IMR-90 (cell line): ENCODE results near the gene ANP32B. TPM values are rescaled to one million over a fixed set of nuclear protein-coding genes. Genes with fewer than 3 reads are reported as not detected.
A peak's percentile ranks its signal among the peaks of the same experiment; 100 is the strongest.

Experiments
- ATAC-seq: fragments of 200-7000 bp; cut with Tn5 transposase; 2 replicates; pipeline ENCODE4 v1.9.1; 2020; ENCODE audit warnings: low read depth, mild to moderate bottlenecking, moderate library complexity
- BruUV-seq: library from RNA; stranded (reverse); fragments of 400-500 nt; replicated peaks from 2 replicates; lab custom pipeline; 2021; lab: Mats Ljungman, UMichigan
- CTCF ChIA-PET: fragments of 300-600 bp; formaldehyde crosslinking; extraction: SDS; loops from one replicate; lab custom pipeline; 2021; ENCODE audit warnings: antibody characterized with exemption; lab: Yijun Ruan, JAX
- POLR2A ChIA-PET: fragments of 300-600 bp; sonication (Branson Sonifier 250); formaldehyde crosslinking; loops from one replicate; lab custom pipeline; 2022; ENCODE audit warnings: antibody characterized with exemption; ENCODE audit not compliant: unreplicated experiment; lab: Charles Lee
- DNase-seq: peaks from one replicate; pipeline ENCODE4 v3.0.0; 2013
- H2AFZ ChIP-seq: replicated peaks from 2 replicates; pipeline ENCODE3; 2013; ENCODE audit warnings: low read length, mild to moderate bottlenecking; ENCODE audit not compliant: poor library complexity
- H2AK5ac ChIP-seq: 2 replicates; pipeline ENCODE4 v1.6.1; 2013; ENCODE audit warnings: low read depth, low read length, inconsistent platforms
- H2AK9ac ChIP-seq: replicated peaks from 2 replicates; pipeline ENCODE3; 2013; ENCODE audit warnings: mild to moderate bottlenecking, low read depth, low read length, moderate library complexity; ENCODE audit not compliant: poor library complexity
- H2BK120ac ChIP-seq: 2 replicates; pipeline ENCODE4 v1.6.1; 2013; ENCODE audit warnings: low read depth, low read length, inconsistent platforms
- H2BK15ac ChIP-seq: 3 replicates; pipeline ENCODE4 v1.6.1; 2013; ENCODE audit warnings: low read depth, low read length, inconsistent platforms
- H2BK20ac ChIP-seq: 2 replicates; pipeline ENCODE4 v1.6.1; 2013; ENCODE audit warnings: low read depth, mild to moderate bottlenecking, inconsistent platforms, low read length, moderate library complexity
- H2BK5ac ChIP-seq: 2 replicates; pipeline ENCODE4 v1.6.1; 2013; ENCODE audit warnings: mild to moderate bottlenecking, low read depth, low read length, inconsistent platforms; ENCODE audit not compliant: poor library complexity, severe bottlenecking
- H3K14ac ChIP-seq: replicated peaks from 2 replicates; pipeline ENCODE4 v1.6.1; 2013; ENCODE audit warnings: low read depth, low read length, inconsistent platforms
- H3K18ac ChIP-seq: 2 replicates; pipeline ENCODE4 v1.6.1; 2013; ENCODE audit warnings: low read depth, low read length, control low read depth
- H3K23ac ChIP-seq: 2 replicates; pipeline ENCODE4 v1.6.1; 2013; ENCODE audit warnings: low read depth, low read length, inconsistent platforms
- H3K27ac ChIP-seq: 2 replicates; pipeline ENCODE4 v1.5.1; 2013; ENCODE audit warnings: mild to moderate bottlenecking, control low read depth, low read length; ENCODE audit not compliant: insufficient read depth
- H3K27me3 ChIP-seq: 2 replicates; pipeline ENCODE4 v1.6.1; 2013; ENCODE audit warnings: low read length; ENCODE audit not compliant: control insufficient read depth, insufficient read depth
- H3K36me3 ChIP-seq: 2 replicates; pipeline ENCODE4 v1.6.1; 2013; ENCODE audit warnings: low read length, mixed read lengths; ENCODE audit not compliant: control insufficient read depth, insufficient read depth
- H3K4ac ChIP-seq: 2 replicates; pipeline ENCODE4 v1.6.1; 2013; ENCODE audit warnings: low read depth, low read length, inconsistent platforms
- H3K4me1 ChIP-seq: 2 replicates; pipeline ENCODE4 v1.6.1; 2013; ENCODE audit warnings: low read length, mixed read lengths; ENCODE audit not compliant: control insufficient read depth, insufficient read depth
- H3K4me2 ChIP-seq: 2 replicates; pipeline ENCODE4 v1.6.1; 2013; ENCODE audit warnings: low read depth, mild to moderate bottlenecking, control low read depth, low read length, moderate library complexity
- H3K4me3 ChIP-seq: 2 replicates; pipeline ENCODE4 v1.5.1; 2013; ENCODE audit warnings: low read depth, mild to moderate bottlenecking, control low read depth, low read length, moderate library complexity; ENCODE audit not compliant: insufficient read depth
- H3K56ac ChIP-seq: 2 replicates; pipeline ENCODE4 v1.6.1; 2013; ENCODE audit warnings: low read length, inconsistent platforms; ENCODE audit not compliant: insufficient read depth; ENCODE audit errors: extremely low read depth
- H3K79me1 ChIP-seq, 2 experiments: 2 replicates each; pipeline ENCODE4 v1.6.1; 2013; ENCODE audit warnings: low read length in 2 of 2, inconsistent platforms in 1 of 2, low read depth in 1 of 2
- H3K9ac ChIP-seq: 2 replicates; pipeline ENCODE4 v1.6.1; 2013; ENCODE audit warnings: low read depth, low read length, control low read depth
- H3K9me1 ChIP-seq: 2 replicates; pipeline ENCODE4 v1.6.1; 2013; ENCODE audit warnings: low read length, inconsistent platforms; ENCODE audit not compliant: insufficient read depth
- H3K9me3 ChIP-seq: 2 replicates; pipeline ENCODE4 v1.6.1; 2013; ENCODE audit warnings: low read length; ENCODE audit not compliant: control insufficient read depth, insufficient read depth
- H4K20me1 ChIP-seq: 2 replicates; pipeline ENCODE4 v1.6.1; 2013; ENCODE audit warnings: low read length, inconsistent platforms; ENCODE audit not compliant: insufficient read depth
- H4K5ac ChIP-seq: 2 replicates; pipeline ENCODE4 v1.6.1; 2013; ENCODE audit warnings: mild to moderate bottlenecking, low read depth, low read length, control low read depth
- H4K8ac ChIP-seq, 2 experiments: 2 replicates each; pipeline ENCODE4 v1.6.1; 2013; ENCODE audit warnings: low read depth in 2 of 2, low read length in 2 of 2, control low read depth in 1 of 2, inconsistent platforms in 1 of 2
- H4K91ac ChIP-seq: 2 replicates; pipeline ENCODE4 v1.6.1; 2013; ENCODE audit warnings: low read depth, low read length, inconsistent platforms; ENCODE audit not compliant: insufficient read depth
- MXI1 ChIP-seq: IDR thresholded peaks from 2 replicates; pipeline ENCODE4 v1.6.1; 2012; ENCODE audit warnings: low read depth, mild to moderate bottlenecking, low read length, moderate library complexity, borderline replicate concordance
- RFX5 ChIP-seq: IDR thresholded peaks from 2 replicates; pipeline ENCODE4 v1.8.0; 2012; ENCODE audit warnings: low read depth, mild to moderate bottlenecking, low read length, moderate library complexity
- WGBS, 2 experiments: methylation state at CpG; one replicate each; pipeline versions ENCODE4 v1.1.5 to v1.1.7; 2013; ENCODE audit warnings: missing lambda C conversion rate in 2 of 2; ENCODE audit not compliant: insufficient read length in 1 of 2; ENCODE audit errors: extremely low coverage in 2 of 2; 5-methylcytosine and 5-hydroxymethylcytosine counted together
- dilution Hi-C: fragments of 300-500 bp; cut with HindIII; formaldehyde crosslinking; loops from one replicate; pipeline ENCODE4 v1.14.3; 2018; ENCODE audit warnings: low sequenced_read_pairs; ENCODE audit not compliant: unreplicated experiment
- in situ Hi-C: fragments of 300-500 bp; cut with MboI; formaldehyde crosslinking; loops from 3 replicates; pipeline ENCODE4 v1.14.3; 2019; ENCODE audit warnings: low sequenced_read_pairs, inconsistent platforms, mixed read lengths
- intact Hi-C: fragments of 100-400 bp; cut with micrococcal nuclease; formaldehyde crosslinking; loops from 2 replicates; pipeline ENCODE4 v1.10.0; 2022
- polyA plus RNA-seq, 3 experiments: library from polyadenylated mRNA; depleted of rRNA; stranded (reverse); fragments of >200 nt; gene quantifications; 2 replicates each; pipeline ENCODE4 v1.2.3, GENCODE V29; 2012; ENCODE audit warnings: low replicate concordance in 1 of 3
- total RNA-seq: library from RNA; depleted of rRNA; stranded (reverse); fragments of >200 nt; gene quantifications from 2 replicates; pipeline ENCODE4 v1.2.3, GENCODE V29; 2012

The ANP32B gene
- total and polyA plus RNA-seq, 2 of the 4 experiments (the other 2 are of a cell fraction), result 3.9 to 46.8 TPM

- no CpG with 5 or more reads among the region's 14 CpGs for WGBS, 2 experiments
- H2BK15ac ChIP-seq, result no peak overlapping the region
- no peak overlapping the region for H2BK20ac ChIP-seq
- in situ Hi-C loops, result no loop called here
- peak overlapping the region; percentile 46 for H3K18ac ChIP-seq
- H4K5ac ChIP-seq, result peak overlapping the region; percentile 28
- CTCF ChIA-PET, result interaction anchor here (0.6 to 1.1 kb wide), 2 partner anchors 147 to 653 kb away, joined by 3 read pairs; no protein-coding TSS in a partner anchor
- peaks cover 18% of the 10 kb centered on the region; the same call in 1 of the 2 replicates for H4K20me1 ChIP-seq
- H3K4ac ChIP-seq, result peak overlapping the region; percentile 6
- H3K4me2 ChIP-seq, result peak overlapping the region; percentile 83
- peak overlapping the region; percentile 22; the same call in 1 of the 2 replicates for H2AK5ac ChIP-seq
- H3K14ac ChIP-seq, result peak overlapping the region; percentile 15
- H3K9me3 ChIP-seq, result no peaks in the 10 kb centered on the region
- peak overlapping the region; percentile 73 for H3K56ac ChIP-seq
- peak overlapping the region; percentile 0; the same call in 1 of the 2 replicates for H2BK120ac ChIP-seq
- peak overlapping the region; percentile 84 for H3K27ac ChIP-seq
- peak overlapping the region; percentile 36; the same call in 1 of the 2 replicates for H4K91ac ChIP-seq
- H4K8ac ChIP-seq, result peak overlapping the region; percentile 12 to 29; a peak in 2 of 4 replicates
- TF ChIP-seq MXI1 (0 out of 2 replicates have a peak, but pooled peaks have one; percentile 9), RFX5 (no peak)
- no TSS peak for BruUV-seq
- peak overlapping the region; percentile 94 for H2AK9ac ChIP-seq
- peak overlapping the region; percentile 71 for H2BK5ac ChIP-seq
- intact Hi-C loops, result loop anchor here (2.0 kb wide), 1 partner anchor 74 kb away; the partner anchor contains the start of gene ANP32B
- POLR2A ChIA-PET, result interaction anchor here (0.5 kb wide), 1 partner anchor 137 kb away, joined by 3 read pairs; no protein-coding TSS in a partner anchor
- peak overlapping the region; percentile 85 for H3K23ac ChIP-seq
- H3K4me1 ChIP-seq, result peaks cover 3% of the 10 kb centered on the region
- peak overlapping the region; percentile 88 for H3K4me3 ChIP-seq
- H3K79me1 ChIP-seq, result peaks cover 25 to 44% of the 10 kb centered on the region in 2 experiments; a peak in 3 of 4 replicates
- peaks cover 12% of the 10 kb centered on the region for H3K9me1 ChIP-seq
- peak overlapping the region; percentile 93 for H2AFZ ChIP-seq
- dilution Hi-C loops, result no loop called here
- H3K9ac ChIP-seq, result peak overlapping the region; percentile 91
- H3K36me3 ChIP-seq, result peaks cover 11% of the 10 kb centered on the region
- no peaks in the 10 kb centered on the region for H3K27me3 ChIP-seq
- DNase-seq (no peak), ATAC-seq (no peak)
Observed at GRCh38 chr9:98057138-98057799, 74.1 kb downstream of the ANP32B start.
